Right lobe of liver (tissue), 4 donors: Measurements from ENCODE around the gene CERT1.

Experiments
- CTCF ChIP-seq, 4 donors: fragments of 200-600 bp in 3 of 4; fragments of 450-650 bp in 1 of 4; IDR thresholded peaks; one replicate each; pipeline versions ENCODE4 v1.5.1 to v1.8.0; 2016 to 2022; ENCODE audit warnings: antibody characterized with exemption in 4 of 4, mild to moderate bottlenecking in 2 of 4
- POLR2A ChIP-seq: fragments of 450-650 bp; IDR thresholded peaks from one replicate; pipeline ENCODE4 v1.6.1; 2017; ENCODE audit warnings: antibody characterized with exemption, mild to moderate bottlenecking
- donor health status: DM: no; HTN: no; CAD: no.
- donor health status: DM: no; HTN: no; CAD: no.
- donor health status: DM: no; HTN: yes; CAD: no.

GRCh38 chr5:75473463-75473862 lies 38.0 kb downstream of the CERT1 start:
- no peak for TF ChIP-seq CTCF (IDR thresholded peaks at IDR 0.05)
- TF ChIP-seq POLR2A: no peak
